Lower lobe of right lung (tissue), 2 donors: ENCODE measurements around the gene GNMT. TPM values are rescaled to one million over a fixed set of nuclear protein-coding genes. Genes with fewer than 3 reads are reported as not detected.

ENCODE experiments used
- ATAC-seq, 2 donors: fragments of 200-7000 bp; cut with Tn5 transposase; one replicate each; pipeline ENCODE4 v1.9.1; 2020 to 2022; ENCODE audit warnings: mild to moderate bottlenecking in 2 of 2, moderate library complexity in 2 of 2
- DNase-seq: peaks from one replicate; pipeline ENCODE4 v3.0.0-alpha.2; 2020
- H3K27ac ChIP-seq: fragments of 200-600 bp; one replicate; pipeline ENCODE4 v1.8.0; 2022
- H3K27me3 ChIP-seq: fragments of 200-600 bp; one replicate; pipeline ENCODE4 v1.8.0; 2022; ENCODE audit warnings: low read depth
- H3K36me3 ChIP-seq: fragments of 200-600 bp; one replicate; pipeline ENCODE4 v1.8.0; 2022; ENCODE audit warnings: mild to moderate bottlenecking
- H3K4me1 ChIP-seq: fragments of 200-600 bp; one replicate; pipeline ENCODE4 v1.8.0; 2022
- H3K4me3 ChIP-seq: fragments of 200-600 bp; one replicate; pipeline ENCODE4 v1.8.0; 2022; ENCODE audit warnings: mild to moderate bottlenecking
- H3K9me3 ChIP-seq: fragments of 200-600 bp; one replicate; pipeline ENCODE4 v1.8.0; 2022
- intact Hi-C: fragments of 100-400 bp; cut with DNase I; formaldehyde crosslinking; loops from one replicate; pipeline ENCODE4 v1.11.0; 2022
- total RNA-seq: library from RNA; stranded (reverse); fragmentation: NEBNext Ultra II Directional; extraction: Animal tissue kit (Norgen Biotek cat#: 25700); gene quantifications from one replicate; pipeline ENCODE4 v1.2.1, GENCODE V29; 2021
- TF ChIP-seq, protein P1 (sequence below): fragments of 200-600 bp; IDR thresholded peaks from one replicate; pipeline ENCODE4 v1.8.0; 2022; ENCODE audit warnings: antibody characterized with exemption, mild to moderate bottlenecking
- donor health status: DM: no; HTN: yes; CAD: no; lungs with severe emphysema.

Gene GNMT
- total RNA-seq, 1 donor from 2014 or later: 2.4 TPM

- no peaks in the 10 kb centered on the region for H3K27me3 ChIP-seq
- DNase-seq (no peak), ATAC-seq (no peak)
- TF ChIP-seq, protein P1, sequence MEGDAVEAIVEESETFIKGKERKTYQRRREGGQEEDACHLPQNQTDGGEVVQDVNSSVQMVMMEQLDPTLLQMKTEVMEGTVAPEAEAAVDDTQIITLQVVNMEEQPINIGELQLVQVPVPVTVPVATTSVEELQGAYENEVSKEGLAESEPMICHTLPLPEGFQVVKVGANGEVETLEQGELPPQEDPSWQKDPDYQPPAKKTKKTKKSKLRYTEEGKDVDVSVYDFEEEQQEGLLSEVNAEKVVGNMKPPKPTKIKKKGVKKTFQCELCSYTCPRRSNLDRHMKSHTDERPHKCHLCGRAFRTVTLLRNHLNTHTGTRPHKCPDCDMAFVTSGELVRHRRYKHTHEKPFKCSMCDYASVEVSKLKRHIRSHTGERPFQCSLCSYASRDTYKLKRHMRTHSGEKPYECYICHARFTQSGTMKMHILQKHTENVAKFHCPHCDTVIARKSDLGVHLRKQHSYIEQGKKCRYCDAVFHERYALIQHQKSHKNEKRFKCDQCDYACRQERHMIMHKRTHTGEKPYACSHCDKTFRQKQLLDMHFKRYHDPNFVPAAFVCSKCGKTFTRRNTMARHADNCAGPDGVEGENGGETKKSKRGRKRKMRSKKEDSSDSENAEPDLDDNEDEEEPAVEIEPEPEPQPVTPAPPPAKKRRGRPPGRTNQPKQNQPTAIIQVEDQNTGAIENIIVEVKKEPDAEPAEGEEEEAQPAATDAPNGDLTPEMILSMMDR: no peak
- H3K4me3 ChIP-seq: no peak overlapping the region
- peaks cover 5% of the 10 kb centered on the region for H3K4me1 ChIP-seq
- no peak overlapping the region for H3K27ac ChIP-seq
- no peaks in the 10 kb centered on the region for H3K9me3 ChIP-seq
- H3K36me3 ChIP-seq: no peaks in the 10 kb centered on the region
- intact Hi-C loops: no loop called here
Measured at GRCh38 chr6:42921801-42922200, 38.8 kb upstream of the GNMT start.

GRCh38 chr6:42923666-42924065 is 36.9 kb upstream of the GNMT start:
- ATAC-seq (peak; percentile 5 to 41), DNase-seq (no peak)
- no peaks in the 10 kb centered on the region for H3K36me3 ChIP-seq
- H3K4me3 ChIP-seq: peak overlapping the region; percentile 23
- TF ChIP-seq, protein P1: no peak
- H3K9me3 ChIP-seq: no peaks in the 10 kb centered on the region
- intact Hi-C loops: no loop called here
- no peak overlapping the region for H3K27ac ChIP-seq
- no peaks in the 10 kb centered on the region for H3K27me3 ChIP-seq
- peaks cover 5% of the 10 kb centered on the region for H3K4me1 ChIP-seq

DNA sequence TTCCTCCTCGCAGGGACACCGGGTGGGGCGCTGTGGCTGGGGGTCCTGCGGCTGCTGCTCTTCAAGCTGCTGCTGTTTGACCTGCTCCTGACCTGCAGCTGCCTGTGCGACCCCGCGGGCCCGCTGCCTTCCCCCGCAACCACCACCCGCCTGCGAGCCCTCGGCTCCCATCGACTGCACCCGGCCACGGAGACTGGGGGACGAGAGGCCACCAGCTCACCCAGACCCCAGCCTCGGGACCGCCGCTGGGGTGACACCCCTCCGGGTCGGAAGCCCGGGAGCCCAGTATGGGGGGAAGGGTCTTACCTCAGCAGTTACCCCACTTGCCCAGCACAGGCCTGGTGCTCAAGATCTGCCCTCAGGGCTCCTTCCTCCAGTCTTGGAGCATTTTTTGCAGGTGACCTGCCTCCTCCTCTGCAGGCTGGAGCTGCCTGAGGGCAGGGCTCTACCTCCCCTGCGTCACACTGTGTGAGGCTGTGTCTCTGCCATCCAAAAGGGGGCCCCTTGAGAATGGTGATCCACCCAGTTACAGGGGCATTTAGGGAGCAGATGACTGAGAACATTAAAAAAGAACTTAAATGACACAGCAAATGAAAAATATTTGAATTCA is 35.2 kb upstream of the GNMT start:
- no peak for DNase-seq
- H3K27ac ChIP-seq: no peak overlapping the region
- no peaks in the 10 kb centered on the region for H3K9me3 ChIP-seq
- no peaks in the 10 kb centered on the region for H3K27me3 ChIP-seq
- H3K36me3 ChIP-seq: no peaks in the 10 kb centered on the region
- H3K4me3 ChIP-seq: no peak overlapping the region
- H3K4me1 ChIP-seq: peaks cover 9% of the 10 kb centered on the region
- intact Hi-C loops: no loop called here
- no peak for ATAC-seq
- TF ChIP-seq, protein P1: no peak

- TF ChIP-seq, protein P1: no peak
- Histone ChIP-seq H3K9me3 (no peaks in the 10 kb centered on the region), H3K27ac (peak within 1 kb of the TSS; percentile 93), H3K27me3 (no peaks in the 10 kb centered on the region), H3K36me3 (peaks cover 15% of the 10 kb centered on the region), H3K4me1 (peaks cover 43% of the 10 kb centered on the region), H3K4me3 (peak within 1 kb of the TSS; percentile 96)
- DNase-seq (peak; percentile 96), ATAC-seq (peak; percentile 97)
- intact Hi-C loops: no loop called here
Measured at GRCh38 chr6:42928986-42929820, 31.4 kb upstream of the GNMT start, which contains the start of gene CNPY3. CNPY3 (plus strand) TSS chr6:42929480; CDS start chr6:42929571, 91 bp downstream.

DNA sequence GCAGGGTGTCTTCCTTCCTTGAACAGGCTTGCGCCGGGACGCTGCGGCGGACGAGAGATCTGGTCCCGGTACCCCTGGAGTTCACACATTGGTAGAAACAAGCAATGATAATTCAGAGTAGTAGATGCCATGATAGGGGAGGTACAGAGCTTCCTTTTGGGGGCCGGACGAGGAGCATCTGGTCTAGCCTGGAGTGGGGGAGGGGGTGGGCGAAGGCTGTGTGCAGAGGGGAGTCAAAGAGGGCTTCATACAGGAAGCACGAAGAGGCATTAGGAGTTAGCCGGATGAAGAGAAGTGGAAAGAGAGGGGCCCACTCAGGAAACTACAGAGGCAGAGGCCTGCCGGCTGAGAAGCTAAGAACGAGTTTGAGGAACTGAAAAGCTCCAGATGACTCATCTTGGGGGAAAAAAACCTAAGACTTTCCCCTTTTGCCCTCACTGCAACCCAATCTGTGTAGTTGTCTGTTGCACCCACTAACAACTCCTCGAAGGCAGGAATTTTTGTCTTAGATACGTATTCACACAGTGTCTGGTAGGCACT is 30.7 kb upstream of the GNMT start:
- Histone ChIP-seq H3K9me3 (no peaks in the 10 kb centered on the region), H3K4me1 (peaks cover 43% of the 10 kb centered on the region), H3K36me3 (peaks cover 21% of the 10 kb centered on the region), H3K27me3 (no peaks in the 10 kb centered on the region), H3K27ac (peak overlapping the region; percentile 93), H3K4me3 (peak overlapping the region; percentile 96)
- ATAC-seq: peak; percentile 40 to 49
- intact Hi-C loops: no loop called here
- TF ChIP-seq, protein P1: no peak
- peak; percentile 59 for DNase-seq
